Thoracic aorta (tissue), 2 donors: ENCODE measurements around the gene CCDC181. TPM values are rescaled to one million over a fixed set of nuclear protein-coding genes. Genes with fewer than 3 reads are reported as not detected.
"Not testable (repeated sequence)": the region's sequence is repeated elsewhere in the genome, so short reads cannot be mapped to it uniquely, and the experiment has no call there.

Experiments used
- ATAC-seq: fragments of 150-250 bp; one replicate; pipeline ENCODE4 v1.8.0; 2017; ENCODE audit warnings: low read depth; ENCODE audit not compliant: insufficient number of reproducible peaks, low FRiP score
- DNase-seq: peaks from one replicate; pipeline ENCODE4 v3.0.0-alpha.2; 2020; ENCODE audit warnings: low spot score
- H3K27ac ChIP-seq, 2 donors: fragments of 200-600 bp; sonication (generic); 1 replicate in 1 of 2; 2 replicates in 1 of 2; pipeline ENCODE4 v1.5.1; 2016; ENCODE audit warnings: mild to moderate bottlenecking in 2 of 2, moderate library complexity in 2 of 2
- H3K27me3 ChIP-seq: fragments of 200-600 bp; sonication (generic); replicated peaks from 2 replicates; pipeline ENCODE4 v1.6.0; 2016; ENCODE audit warnings: mild to moderate bottlenecking; ENCODE audit not compliant: insufficient read depth
- H3K36me3 ChIP-seq: fragments of 200-600 bp; sonication (generic); one replicate; pipeline ENCODE4 v1.5.1; 2016
- H3K4me1 ChIP-seq, 2 donors: fragments of 200-600 bp; sonication (generic); 1 replicate in 1 of 2; 2 replicates in 1 of 2; pipeline versions ENCODE4 v1.5.1 to v1.6.0; 2016; ENCODE audit warnings: low read depth in 2 of 2, mild to moderate bottlenecking in 1 of 2; ENCODE audit not compliant: control insufficient read depth in 1 of 2
- H3K4me3 ChIP-seq: fragments of 200-600 bp; sonication (generic); 2 replicates; pipeline ENCODE4 v1.5.1; 2016; ENCODE audit warnings: mild to moderate bottlenecking
- H3K9me3 ChIP-seq: fragments of 200-600 bp; sonication (generic); 2 replicates; pipeline ENCODE4 v1.5.1; 2016
- total RNA-seq, 2 donors: library from RNA; depleted of rRNA; stranded (reverse); fragments of >200 nt; gene quantifications; one replicate each; pipeline versions ENCODE4 v1.1.0 to v1.2.3, GENCODE V29; 2016
- TF ChIP-seq, protein P1 (sequence below): fragments of 200-600 bp; sonication (generic); IDR thresholded peaks from one replicate; pipeline ENCODE4 v1.5.1; 2019; ENCODE audit warnings: antibody characterized with exemption

Gene CCDC181
- total RNA-seq, 2 donors from 2014 or later = 0.54 to 2.9 TPM

DNA sequence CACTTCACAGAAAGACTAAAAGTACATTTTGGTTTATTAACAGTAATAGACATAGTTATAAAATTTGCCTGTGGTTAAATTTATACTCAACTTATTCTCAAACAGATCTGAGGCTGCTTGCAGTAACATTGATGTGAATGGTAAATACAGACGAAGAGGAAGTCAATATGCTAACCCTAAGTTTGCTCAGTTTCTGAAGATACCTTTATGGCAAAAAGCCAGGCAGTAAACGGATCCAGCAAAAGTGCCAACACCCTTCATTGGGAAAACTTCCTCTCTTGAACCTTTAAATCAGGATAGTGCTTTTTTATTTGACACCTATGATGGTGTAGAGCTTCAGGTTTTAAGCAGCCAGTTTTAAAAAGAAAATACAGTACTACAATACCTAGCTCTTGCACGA, 16.6 kb upstream of the CCDC181 start:
- Histone ChIP-seq H3K4me3 (no peak overlapping the region), H3K36me3 (no peaks in the 10 kb centered on the region), H3K27me3 (no peaks in the 10 kb centered on the region), H3K27ac (no peak overlapping the region), H3K9me3 (no peaks in the 10 kb centered on the region), H3K4me1 (no peaks in the 10 kb centered on the region)
- TF ChIP-seq, protein P1, sequence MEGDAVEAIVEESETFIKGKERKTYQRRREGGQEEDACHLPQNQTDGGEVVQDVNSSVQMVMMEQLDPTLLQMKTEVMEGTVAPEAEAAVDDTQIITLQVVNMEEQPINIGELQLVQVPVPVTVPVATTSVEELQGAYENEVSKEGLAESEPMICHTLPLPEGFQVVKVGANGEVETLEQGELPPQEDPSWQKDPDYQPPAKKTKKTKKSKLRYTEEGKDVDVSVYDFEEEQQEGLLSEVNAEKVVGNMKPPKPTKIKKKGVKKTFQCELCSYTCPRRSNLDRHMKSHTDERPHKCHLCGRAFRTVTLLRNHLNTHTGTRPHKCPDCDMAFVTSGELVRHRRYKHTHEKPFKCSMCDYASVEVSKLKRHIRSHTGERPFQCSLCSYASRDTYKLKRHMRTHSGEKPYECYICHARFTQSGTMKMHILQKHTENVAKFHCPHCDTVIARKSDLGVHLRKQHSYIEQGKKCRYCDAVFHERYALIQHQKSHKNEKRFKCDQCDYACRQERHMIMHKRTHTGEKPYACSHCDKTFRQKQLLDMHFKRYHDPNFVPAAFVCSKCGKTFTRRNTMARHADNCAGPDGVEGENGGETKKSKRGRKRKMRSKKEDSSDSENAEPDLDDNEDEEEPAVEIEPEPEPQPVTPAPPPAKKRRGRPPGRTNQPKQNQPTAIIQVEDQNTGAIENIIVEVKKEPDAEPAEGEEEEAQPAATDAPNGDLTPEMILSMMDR = no peak
- ATAC-seq (no peak), DNase-seq (no peak)

DNA sequence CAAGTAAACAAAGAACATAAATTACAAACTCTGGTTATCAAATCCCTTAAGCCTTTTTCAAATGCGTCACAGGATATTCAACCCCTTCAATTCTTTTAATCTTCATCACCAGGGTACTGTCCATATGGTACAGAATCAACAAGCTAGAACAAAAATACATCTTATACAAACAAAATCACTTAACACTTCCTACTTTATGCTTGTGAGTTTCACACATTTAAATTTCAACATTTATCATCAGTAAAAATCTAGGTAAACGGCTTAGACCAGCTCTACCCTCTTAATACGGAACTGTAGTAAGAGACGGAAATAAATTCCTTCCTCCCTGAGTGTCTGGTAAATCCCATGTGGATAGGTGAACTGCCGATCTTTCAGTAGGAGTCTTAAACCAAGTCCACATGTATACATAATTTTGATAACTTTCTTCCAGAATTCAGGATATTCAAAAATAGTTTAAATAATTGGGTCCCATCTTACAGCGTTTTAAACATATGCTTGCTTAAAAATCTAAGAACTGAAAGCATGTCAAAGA, 1.0 kb downstream of the CCDC181 start:
- Histone ChIP-seq H3K9me3 (no peaks in the 10 kb centered on the region), H3K27me3 (no peaks in the 10 kb centered on the region), H3K4me1 (peaks cover 0 to 5% of the 10 kb centered on the region in 2 donors), H3K4me3 (peak overlapping the region; percentile 71), H3K27ac (no peak overlapping the region), H3K36me3 (no peaks in the 10 kb centered on the region)
- ATAC-seq = no peak
- TF ChIP-seq, protein P1 = no peak
- DNase-seq = no peak

- H3K36me3 ChIP-seq = no peaks in the 10 kb centered on the region
- no peak overlapping the region for H3K27ac ChIP-seq
- no peaks in the 10 kb centered on the region for H3K9me3 ChIP-seq
- ATAC-seq (no peak), DNase-seq (no peak)
- H3K4me1 ChIP-seq = no peaks in the 10 kb centered on the region
- no peaks in the 10 kb centered on the region for H3K27me3 ChIP-seq
- H3K4me3 ChIP-seq = no peak overlapping the region
- TF ChIP-seq, protein P1 = no peak
Measured at GRCh38 chr1:169421309-169421708, 6.0 kb downstream of the CCDC181 start.

GRCh38 chr1:169414952-169415351, 12.3 kb downstream of the CCDC181 start:
- H3K27me3 ChIP-seq = no peaks in the 10 kb centered on the region
- TF ChIP-seq, protein P1 = no peak
- ATAC-seq = no peak

DNA sequence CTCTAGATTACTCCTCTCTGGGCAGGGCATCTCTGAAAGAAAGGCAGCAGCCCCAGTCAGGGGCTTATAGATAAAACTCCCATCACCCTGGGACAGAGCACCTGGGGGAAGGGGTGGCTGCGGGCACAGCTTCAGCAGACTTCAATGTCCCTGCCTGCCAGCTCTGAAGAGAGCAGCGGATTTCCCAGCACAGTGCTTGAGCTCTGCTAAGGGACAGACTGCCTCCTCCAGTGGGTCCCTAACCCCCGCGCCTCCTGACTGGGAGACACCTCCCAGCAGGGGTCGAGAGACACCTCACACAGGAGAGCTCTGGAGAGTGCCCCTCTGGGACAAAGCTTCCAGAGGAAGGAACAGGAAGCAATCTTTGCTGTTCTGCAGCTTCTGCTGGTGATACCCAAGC, 18.9 kb downstream of the CCDC181 start:
- not testable (repeated sequence) for H3K27ac ChIP-seq, H3K4me3 ChIP-seq, ATAC-seq, H3K4me1 ChIP-seq, H3K36me3 ChIP-seq, DNase-seq, H3K27me3 ChIP-seq
- H3K9me3 ChIP-seq = peaks cover 29% of the 10 kb centered on the region

More at GRCh38 chr1:169414952-169415351, 12.3 kb downstream of the CCDC181 start:
- DNase-seq = no peak
- H3K4me3 ChIP-seq = no peak overlapping the region
- H3K27ac ChIP-seq = no peak overlapping the region
- no peaks in the 10 kb centered on the region for H3K36me3 ChIP-seq
- no peaks in the 10 kb centered on the region for H3K4me1 ChIP-seq
- peaks cover 7% of the 10 kb centered on the region for H3K9me3 ChIP-seq

DNA sequence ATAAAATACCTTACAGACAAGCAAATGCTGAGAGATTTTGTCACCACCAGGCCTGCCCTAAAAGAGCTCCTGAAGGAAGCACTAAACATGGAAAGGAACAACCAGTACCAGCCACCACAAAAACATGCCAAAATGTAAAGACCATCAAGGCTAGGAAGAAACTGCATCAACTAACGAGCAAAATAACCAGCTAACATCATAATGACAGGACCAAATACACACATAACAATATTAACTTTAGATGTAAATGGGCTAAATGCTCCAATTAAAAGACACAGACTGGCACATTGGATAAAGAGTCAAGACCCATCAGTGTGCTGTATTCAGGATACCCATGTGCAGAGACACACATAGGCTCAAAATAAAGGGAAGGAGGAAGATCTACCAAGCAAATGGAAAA, 24.7 kb downstream of the CCDC181 start:
- H3K4me1 ChIP-seq, H3K27me3 ChIP-seq, H3K4me3 ChIP-seq, H3K36me3 ChIP-seq, DNase-seq, ATAC-seq, H3K27ac ChIP-seq: not testable (repeated sequence)
- H3K9me3 ChIP-seq = peaks cover 13% of the 10 kb centered on the region
